HG03521 (cell line): ENCODE measurements around the gene RANBP3.
"Not testable (repeated sequence)": the region's sequence is repeated elsewhere in the genome, so short reads cannot be mapped to it uniquely, and the experiment has no call there.

ENCODE experiments used
- ATAC-seq: cut with Tn5 transposase; IDR thresholded peaks from one replicate; pipeline ENCODE4 v1.9.1; 2021; ENCODE audit warnings: mild to moderate bottlenecking, moderate library complexity; ENCODE audit not compliant: unreplicated experiment

Gene RANBP3

DNA sequence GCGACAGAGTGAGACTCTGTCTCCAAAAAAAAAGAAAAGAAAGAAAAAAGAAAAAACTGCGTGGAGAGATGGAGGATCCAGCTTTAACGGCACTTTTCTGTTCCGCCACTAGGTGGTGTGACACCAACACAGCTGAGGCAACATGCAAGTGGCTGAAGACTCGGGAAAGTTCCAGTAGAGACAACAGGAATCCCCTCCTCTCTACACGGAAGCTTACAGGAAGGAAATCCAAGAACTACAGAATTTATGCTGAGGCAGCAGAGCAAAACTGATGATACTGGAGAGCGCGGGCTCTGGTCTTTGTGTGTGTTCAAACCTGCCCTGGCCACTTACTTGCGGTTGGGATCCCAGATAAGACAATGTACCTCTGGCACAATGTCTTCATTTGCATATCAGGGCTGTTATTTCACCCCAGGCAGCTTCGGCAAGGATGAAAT lies 9.9 kb downstream of the RANBP3 start:
- ATAC-seq, result no peak

DNA sequence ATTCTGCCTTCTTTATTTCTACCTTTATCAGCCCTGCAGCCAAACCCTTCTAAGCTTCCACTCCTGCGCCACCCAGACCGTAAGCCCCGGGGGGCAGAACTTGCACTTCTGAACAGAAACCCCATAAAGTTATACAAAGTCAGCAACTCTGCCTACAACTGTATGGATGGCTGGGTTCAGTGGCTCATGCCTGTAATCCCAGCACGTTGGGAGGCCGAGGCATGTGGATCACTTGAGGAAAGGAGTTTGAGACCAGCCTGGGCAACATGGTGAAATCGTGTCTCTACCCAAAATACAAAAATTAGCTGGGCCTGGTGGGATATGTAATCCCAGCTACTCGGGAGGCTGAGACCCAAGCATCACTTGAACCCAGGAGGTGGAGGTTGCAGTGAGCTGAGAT lies 10.4 kb downstream of the RANBP3 start:
- no peak for ATAC-seq

DNA sequence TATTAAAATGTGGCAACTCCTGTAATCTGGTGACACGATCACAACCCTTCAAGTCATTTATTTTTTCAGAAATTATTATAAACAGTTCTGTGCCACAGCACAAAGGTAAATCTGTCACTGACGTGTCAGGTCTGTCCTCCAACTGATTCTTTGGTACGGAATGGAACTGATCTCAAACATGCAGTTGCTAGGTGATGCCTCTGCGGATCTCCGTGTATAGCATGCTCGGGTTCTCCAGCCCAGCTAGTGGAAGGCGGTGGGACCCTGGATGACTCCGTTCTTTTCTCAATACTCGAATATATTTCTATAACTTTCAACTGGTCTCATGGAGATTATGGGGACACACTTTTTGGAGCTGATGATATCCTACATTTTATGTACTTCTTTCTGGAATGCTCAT lies 11.0 kb downstream of the RANBP3 start:
- no peak for ATAC-seq

DNA sequence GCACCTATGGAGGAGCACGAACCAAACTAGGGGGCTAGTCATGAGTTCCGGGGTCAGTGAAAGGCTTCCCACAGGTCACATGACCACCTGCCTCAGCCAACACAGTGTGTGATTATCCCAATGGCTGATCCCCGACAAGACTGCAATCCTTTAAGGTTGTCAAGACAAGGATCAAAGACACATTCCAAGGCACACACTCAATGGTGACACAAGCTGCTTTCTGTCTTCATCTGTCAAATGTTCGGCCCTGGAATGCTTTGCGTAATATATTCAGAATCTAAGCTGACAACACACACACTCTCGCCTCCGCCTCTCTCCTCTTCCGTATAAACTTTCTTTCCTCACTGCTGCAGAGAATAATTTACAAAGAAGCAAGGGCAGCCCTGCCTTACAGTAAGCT lies 11.7 kb downstream of the RANBP3 start:
- ATAC-seq, result no peak

DNA sequence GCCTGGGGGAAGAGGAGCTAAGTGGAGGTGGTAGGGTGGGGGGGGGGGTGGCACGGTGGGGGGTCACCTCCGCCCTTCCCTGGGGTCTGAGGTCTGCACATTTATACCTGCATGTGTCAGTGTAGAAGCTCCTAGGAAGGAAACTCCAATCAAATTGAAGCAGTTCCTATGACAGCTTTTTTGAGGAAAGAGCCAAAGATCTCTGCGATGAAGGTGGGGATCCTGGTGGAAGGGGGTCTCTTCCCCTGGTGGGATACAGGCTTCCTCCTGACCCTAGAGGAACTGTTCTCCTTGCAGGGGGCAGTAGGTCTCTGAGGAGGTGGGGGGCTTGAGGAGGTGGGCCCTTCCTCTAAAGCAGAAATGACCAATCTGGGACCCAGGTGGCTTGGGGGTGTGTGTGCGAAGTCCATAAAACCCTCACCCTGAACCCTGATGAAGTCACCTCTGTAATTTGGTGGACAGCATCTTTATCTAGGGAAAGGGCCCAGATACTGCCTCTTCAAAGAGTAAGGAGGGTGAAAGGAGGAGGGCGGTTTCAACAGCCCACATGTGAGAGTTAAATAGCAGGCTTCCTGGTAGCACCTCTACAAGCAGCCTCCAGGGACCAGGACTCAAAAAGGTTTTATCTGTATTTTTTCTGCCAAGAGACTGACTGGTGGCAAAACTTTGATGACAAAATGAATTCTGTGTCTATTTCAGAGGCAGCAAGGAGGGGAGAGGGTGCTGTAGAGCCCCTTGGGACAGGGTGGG lies 12.9 kb downstream of the RANBP3 start:
- ATAC-seq, result no peak

DNA sequence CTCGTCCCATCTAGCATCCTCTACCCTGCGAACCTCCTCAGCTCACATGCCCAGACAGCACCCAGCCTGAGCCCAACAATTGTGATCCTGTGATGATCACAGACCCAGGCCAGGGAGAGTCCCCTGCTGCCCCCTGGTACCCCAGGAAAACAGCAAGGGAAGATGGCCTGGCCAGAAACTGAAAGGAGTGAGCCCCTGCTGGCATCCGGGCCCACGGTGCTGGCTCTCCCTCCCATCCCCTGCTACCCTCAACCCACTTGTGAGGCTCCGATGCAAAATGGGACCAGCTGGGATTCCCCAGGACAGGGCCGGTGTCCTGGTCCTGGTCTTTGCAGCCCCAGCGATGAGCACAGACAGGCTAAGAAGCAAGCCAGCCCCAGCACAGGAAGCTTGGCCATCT lies 14.1 kb downstream of the RANBP3 start:
- no peak for ATAC-seq

DNA sequence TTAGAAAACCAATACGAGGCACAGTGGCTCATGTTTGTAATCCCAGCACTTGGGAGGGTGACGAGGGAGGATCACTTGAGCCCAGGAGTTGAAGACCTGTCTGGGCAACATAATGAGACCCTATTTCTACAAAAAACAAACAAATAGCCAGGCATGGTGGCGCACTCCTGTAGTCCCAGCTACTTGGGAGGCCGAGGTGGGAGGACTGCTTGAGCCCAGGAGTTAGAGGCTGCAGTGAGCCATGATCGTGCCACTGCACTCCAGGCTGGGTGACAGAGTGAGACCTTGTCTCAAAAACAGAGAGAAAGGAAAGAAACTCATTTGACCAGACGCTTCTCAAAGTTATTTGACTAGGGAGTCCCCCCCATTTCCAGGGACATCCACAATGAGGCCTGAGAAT lies 14.7 kb downstream of the RANBP3 start:
- not testable (repeated sequence) for ATAC-seq

DNA sequence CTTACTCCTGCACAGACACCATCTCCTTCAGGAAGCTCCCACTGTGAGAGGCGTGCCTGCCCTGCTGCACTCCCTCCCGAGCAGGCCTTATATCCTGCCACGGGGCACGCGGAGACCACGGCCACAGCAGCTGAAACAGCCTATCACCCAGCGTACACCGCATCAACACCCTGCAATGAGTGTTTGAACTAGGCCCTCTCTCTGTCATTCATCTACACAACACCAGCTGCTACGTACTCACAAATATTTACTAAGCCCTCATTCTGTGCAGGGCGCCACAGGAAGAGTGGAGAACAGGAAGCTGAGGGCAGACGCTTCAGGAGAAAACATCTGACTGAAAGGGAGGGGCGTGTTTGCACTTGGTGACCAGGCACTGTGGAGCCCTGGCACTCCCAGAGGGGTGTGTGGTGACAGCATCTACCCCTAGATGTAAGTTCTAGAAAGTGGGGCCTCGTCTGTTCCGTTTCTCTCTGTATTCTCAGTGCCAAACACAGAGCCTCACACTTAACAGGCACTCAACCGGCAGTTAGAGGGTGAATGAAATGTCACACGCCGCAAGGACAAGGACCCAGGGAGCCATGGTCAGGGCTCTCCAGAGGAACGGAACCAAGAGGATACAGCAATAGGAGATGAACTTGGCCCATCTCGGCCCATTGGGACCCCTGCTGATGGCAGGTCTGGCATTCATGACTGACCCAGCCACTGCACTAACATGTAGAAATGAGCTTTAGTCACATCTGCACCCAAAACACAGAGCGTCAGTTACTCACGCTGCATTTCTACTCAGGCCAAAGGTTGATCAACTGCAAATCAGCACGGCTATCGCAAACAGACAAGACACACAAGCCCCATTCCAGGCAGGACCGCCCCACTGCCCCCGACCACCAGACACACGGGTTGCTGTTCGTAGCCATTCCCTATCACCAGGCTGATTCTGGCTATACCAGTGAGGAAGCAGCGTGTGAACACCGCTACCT lies 15.7 kb downstream of the RANBP3 start:
- ATAC-seq, result no peak

DNA sequence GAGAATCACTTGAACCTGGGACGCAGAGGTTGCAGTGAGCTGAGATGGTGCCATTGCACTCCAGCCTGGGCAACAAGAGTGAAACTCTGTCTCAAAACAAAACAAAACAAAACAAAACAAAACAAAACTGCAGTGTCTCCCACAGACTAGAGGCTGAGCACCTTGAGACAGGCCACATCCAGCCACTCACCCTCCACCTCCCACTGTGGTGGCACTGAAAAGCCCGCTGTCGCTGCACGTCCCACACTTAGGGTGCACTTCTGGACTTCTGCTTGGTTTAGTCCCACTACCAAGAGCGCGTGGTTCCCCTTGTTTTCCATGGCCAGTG lies 16.3 kb downstream of the RANBP3 start:
- not testable (repeated sequence) for ATAC-seq

DNA sequence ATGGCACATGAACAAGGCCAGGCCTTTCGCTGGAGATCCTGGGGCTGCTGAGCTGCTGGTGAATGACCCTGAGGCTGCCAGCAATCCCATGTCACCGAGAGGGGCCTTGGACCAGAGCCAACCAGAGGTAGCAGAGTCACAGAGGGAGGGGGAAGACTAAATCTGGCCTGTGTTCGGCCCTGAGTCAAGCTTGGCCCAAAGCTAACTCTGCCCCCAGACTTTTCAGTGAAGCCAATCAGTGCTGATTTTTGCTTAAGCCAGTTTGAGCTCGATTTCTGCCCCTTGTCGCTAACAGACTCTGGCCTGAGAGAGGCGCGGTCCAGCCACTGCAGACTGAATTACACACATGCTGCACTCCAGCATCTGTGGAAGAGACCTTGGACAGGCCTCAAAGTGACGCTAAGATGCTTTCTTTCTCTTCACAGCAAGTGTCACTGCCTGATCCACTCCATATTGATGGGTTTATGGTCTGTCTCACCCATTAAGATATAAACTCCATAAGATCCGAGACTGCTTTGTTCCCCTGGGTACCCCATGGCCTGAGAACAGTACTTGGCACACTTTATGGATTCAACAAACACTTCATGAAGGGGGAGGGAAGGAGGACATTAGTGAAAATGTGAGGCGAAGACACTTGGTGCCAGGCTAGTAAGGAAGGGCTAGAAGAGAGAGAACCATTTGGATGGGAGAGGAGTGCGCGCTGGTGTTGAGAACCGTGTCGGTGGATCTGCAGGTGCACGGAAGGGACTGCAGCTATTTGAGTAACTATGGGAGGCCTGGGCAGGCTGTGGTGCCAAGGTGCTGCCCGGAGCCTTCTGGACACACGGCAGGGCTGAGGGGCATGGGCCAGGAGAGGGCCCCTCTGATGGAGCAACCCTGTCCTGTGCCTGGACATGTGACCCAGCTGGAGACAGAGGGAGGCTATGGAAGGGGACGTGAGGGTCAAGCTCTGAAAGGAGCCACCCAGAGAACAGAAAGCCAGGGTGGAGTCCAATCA lies 17.6 kb downstream of the RANBP3 start:
- ATAC-seq, result no peak

DNA sequence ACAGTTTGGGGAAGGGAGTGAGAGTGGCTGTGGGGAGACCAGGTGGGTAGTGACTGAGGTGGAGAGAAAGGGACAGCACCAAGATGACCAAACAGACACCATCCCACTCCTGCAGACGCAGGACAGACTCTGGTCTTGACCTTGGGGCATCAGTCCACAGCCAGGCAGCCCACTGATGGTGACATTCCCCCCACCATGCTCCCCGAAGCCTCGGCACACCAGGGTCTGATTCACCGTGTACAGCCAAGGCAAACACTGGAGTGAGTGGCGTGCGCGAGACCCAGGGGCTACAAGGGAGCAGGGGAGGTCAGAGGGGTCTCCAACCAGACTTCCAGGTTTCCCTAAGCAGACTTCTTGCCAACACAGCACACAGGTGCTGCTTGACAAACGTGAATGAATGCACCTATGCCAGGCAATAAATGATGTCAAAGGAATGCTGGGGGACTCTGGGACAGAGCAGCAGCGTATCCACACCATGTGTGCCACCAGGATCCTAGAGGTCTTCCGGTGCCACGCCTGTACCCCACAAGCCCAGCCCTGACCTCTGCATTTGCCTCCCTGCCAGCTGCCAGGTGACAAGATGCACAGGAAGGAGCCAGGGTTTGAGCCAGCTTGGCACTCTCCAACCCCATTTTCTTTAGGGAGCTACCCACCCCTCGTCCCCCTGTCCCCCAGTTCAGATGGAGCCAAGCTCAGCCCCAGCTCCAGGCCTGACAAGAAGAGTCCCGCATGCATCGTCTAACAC lies 18.5 kb downstream of the RANBP3 start:
- no peak for ATAC-seq

DNA sequence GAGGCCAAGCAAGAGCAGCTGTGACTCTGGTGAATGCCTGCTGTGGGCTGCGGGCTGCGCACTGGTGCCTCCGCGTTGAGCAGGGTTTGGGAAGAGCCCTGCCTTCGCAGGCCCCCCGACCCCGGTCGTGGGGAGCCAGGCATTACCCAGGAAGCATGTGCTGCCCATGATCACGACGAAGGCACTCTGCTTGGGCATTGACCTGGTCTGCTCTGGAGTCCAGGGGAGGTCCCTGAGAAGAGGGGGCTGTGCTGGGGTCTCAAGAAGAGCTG lies 19.2 kb downstream of the RANBP3 start:
- no peak for ATAC-seq

DNA sequence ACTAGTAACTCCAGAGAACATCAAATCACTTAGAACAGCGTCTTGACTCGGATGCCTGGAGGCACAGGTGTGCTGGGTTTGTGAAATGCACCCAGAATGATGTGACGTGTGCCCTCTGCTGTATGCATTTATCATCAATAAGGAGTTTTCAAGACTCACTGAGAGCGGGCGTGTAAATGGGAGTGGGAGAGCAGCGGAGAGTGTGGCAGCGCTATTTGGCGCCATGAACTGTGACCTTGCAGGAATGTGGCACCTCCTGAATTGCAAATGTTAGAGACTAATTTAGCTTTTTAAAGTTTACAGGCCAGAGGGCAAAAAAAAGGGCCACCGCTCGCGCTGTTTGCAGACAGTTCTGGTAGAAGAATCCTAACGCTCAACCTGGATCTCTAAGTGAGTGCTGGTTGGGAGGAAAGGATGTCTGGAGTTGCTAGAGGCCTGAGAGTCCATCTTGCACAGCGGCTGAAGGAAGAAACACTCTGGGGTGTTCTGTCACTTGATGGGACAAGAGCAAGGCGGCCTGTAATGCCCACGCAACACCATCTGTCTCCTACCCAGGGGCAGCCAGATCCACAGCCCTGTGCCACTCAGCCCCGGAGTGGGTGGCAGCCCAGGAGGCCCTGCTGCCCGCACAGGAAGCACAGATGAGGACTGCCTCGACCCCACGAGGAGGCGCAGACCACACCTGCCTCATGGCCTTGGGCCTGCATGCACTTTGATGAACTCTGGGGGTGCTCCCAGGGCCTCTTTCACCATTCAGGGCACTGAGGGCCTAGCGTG lies 19.7 kb downstream of the RANBP3 start:
- no peak for ATAC-seq

DNA sequence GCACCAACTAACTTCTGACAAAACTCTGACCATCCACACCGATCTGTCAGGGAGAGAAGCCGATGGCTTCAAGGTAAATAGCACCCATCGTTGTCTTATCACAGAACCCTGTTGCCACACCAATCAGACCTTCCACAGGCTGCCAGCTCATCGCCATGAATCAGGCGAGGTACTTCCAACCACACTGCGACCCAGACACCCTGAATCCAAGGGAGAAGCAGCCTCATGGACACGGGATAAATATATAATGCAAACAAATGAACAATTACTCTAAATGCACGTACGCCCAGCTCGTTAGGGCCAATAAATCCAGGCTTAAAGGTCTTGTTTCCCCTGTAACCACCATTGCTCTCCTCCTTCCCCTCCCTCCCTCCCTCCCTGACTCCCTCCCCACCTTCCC lies 20.8 kb downstream of the RANBP3 start:
- ATAC-seq, result no peak

DNA sequence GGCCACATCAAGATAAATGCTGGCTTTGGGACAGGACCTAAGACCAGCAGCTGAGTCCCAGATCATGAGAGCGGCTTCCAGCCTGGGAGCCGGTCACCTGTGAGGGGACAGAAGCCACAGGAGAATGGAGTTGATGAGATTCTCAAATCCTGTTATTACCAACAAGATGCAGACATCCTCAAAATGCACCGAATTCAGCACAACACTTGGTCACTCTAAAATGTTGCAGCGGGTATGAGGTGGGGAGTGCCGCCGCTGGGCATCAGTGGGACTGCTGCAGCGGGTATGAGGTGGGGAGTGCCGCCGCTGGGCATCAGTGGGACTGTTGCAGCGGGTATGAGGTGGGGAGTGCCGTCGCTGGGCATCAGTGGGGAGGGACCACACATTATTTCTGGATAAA lies 21.2 kb downstream of the RANBP3 start:
- no peak for ATAC-seq

DNA sequence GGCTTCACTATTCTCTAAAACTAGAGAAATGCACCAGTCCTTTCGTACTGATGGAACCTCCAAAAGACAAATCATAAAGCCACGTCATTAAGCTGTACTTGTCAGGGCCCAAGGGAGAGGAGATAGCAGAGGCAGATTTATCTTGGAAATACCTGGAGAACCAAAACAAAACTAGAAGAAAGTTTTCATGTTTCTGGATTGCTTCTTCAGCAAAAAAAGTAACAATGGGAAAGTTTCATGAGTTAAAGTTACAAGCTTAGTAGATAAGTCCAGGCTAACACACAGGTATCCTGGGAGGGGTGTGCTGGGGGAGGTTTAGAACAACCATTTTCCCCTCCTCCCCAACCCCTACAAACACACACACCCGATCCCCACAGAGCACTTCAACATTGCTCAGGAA lies 21.6 kb downstream of the RANBP3 start:
- no peak for ATAC-seq

DNA sequence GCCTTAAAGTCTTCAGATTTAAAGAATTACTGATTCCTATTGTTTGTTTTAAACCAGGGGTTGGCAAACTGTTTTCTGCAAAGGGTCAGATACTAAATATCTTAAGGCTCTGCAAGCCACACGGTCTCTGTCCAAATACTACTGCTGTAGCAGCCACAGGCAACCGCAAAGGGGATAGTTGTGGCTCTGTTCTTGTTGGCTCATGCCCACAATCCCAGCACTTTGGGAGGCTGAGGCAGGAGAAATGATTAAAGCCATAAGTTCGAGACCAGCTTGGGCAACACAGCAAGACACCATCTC lies 22.4 kb downstream of the RANBP3 start:
- ATAC-seq, result no peak

DNA sequence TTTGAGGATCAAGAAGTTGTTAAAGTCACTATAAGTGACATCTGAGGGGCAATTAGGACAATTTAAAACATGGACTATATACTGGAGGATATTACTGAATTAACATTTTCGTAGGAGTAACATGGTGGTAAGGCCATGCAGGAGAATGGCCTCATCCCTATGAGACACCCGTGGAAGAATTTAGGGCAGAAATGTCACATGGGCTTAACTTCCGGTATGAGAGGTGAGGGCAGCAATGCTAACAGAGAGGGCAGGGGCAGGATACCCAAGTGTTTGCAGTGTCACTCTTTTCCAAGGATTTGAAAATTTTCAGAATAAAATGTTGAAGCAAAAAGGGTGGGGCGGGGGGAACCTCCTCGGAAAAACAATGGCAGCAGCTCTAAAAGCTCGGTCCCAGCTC lies 23.6 kb downstream of the RANBP3 start:
- no peak for ATAC-seq

DNA sequence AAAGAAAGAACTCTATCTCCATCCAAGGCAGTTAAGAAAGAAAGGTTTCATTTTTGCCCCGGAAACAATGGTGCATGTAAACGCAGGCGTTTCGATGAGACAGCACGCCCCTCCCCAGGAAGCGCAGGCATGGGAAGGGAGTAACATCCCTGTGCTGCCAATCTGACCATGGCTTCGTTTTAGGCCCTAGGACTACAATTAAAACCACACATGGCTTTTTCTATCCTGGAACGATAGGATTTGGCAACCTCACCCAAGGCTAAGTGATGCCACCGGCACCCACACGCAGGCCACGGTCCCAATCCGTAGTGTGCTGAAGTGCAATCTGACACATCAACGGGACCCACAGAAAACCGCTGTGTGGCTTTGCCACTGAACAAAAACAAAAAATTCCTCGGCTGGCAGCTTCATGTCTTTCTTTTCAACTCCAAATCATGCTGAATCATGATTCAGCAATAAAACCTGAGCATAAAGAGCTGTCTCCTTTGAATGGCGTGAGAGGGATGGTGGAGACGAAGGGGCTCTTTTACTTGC lies 24.2 kb downstream of the RANBP3 start:
- no peak for ATAC-seq
